SK-N-DZ (cell line): Measurements from ENCODE around the gene DISC1.

Experiments
- DNase-seq: peaks from one replicate; pipeline ENCODE4 v3.0.0-alpha.2; 2015; ENCODE audit warnings: low spot score

The DISC1 gene

GRCh38 chr1:232038706-232039677 is 412.4 kb downstream of the DISC1 start:
- DNase-seq, result no peak

- no peak for DNase-seq
Observed at GRCh38 chr1:232040260-232040659, 413.7 kb downstream of the DISC1 start.

- no peak for DNase-seq
Observed at GRCh38 chr1:232044728-232045127, 418.1 kb downstream of the DISC1 start.

DNA sequence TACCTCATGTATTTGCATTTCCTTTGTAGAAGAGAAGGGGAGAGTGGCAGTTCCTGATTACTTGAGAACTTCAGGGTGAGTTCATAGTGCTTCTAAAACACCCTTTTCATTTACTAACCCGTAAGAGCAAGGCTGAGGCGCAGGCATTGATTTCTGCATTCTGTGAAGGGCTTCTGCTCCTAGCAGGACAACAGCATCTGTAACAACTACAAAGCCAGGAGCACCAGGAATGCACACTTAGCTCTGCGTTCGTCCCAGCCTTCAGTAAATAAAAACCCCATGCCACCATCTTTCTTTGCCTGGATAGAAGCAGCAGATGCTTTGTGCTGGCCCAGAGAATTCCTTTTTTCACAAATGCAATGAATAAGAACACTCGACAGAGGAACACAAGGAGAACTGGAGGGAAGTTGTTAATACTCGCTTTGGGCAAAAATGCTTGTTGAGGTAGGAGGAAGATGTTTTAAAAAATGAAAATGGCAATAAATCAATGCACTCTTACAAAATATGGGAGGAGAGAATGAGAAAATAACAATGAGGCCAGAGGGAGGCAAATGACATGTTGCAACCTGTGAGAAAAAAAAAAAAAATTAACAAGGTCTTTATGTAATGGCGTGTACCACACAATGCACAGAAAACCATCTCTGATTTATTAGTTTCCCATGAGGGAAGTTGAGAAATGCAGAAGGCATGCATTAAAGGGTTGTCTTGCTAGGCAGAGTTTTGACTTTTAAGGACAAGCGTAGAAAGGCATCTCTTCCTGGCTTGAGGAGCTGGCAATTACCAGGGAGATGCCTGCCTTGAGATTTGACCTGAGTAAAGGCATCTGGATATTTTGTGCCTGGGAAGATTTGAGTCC is 418.8 kb downstream of the DISC1 start:
- no peak for DNase-seq

DNA sequence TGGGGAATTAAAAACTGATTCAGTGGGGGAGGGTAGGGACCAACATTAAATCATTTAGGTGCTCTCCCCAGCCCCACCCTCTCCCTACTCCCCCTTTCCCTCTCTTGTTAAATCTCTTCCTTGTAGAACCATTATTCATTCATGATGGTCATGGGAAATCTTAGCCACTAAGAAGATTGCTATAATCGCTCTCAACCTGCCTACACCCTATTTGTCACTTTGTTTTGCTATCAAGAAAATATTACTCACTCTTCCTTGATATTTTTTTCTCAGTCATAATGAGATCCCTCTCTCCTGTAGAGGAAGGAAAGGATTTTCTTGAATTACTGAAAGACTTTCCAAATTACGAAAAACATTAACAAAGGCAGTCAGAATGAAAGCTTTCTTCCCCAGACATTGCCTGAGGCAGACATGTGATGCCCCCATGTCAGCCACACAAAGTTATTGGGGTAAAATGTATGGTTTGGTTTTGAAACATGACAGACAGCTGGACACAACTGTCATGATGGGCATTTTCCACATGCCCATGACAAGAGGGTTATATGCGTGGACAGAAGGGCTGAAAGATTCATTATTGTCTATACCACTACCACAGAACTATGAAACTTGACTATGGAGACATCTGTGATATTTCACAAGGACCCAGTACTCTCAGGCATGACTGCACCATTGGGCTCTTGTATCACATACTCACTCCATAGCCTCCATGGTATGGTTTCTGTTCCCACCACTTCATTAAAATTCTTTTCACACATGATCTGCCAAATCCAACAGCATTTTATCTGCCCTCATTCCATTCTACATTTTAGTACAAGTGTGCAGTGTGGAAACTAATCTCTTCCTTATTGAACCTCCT is 420.1 kb downstream of the DISC1 start:
- DNase-seq, result no peak

DNA sequence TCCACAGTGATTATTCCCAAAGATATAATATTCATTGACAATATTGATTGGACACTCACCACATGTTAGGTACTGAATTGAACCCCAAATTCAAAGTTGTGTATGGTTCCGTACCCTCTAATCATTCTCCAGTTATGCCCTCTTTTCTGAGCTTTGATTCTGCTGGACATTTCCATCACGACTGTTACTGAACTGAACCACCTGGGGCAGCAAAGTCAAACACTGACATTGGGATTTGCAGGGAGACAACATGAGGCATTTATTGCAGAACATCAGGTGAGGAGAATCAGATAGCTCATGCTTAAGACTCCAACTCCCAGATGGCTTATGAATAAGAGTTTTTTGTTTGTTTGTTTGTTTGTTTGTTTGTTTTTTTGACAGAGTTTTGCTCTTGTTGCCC is 420.9 kb downstream of the DISC1 start:
- no peak for DNase-seq

DNA sequence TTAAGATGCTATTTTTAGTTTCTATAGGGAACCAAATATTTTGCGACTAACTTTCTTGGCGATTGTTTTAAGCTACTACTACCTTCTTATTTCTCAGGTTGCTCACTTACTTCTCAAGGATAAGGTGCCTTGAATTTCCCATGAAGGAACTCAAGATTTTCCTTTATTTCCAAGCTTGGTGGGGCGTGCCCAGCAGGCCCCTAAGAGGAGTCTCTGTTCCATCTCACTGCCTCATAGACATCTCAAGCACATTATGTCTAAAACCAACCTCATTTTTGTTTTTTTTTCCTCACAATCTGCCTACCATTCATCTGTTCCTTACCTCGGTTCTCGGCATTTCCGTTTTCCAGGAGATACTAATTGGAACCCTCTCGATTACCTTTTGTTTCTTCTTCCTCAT is 421.9 kb downstream of the DISC1 start:
- DNase-seq, result no peak

- DNase-seq, result no peak
Observed at GRCh38 chr1:232049335-232049734, 422.7 kb downstream of the DISC1 start.

- no peak for DNase-seq
Observed at GRCh38 chr1:232057217-232057895, 430.8 kb downstream of the DISC1 start.

DNA sequence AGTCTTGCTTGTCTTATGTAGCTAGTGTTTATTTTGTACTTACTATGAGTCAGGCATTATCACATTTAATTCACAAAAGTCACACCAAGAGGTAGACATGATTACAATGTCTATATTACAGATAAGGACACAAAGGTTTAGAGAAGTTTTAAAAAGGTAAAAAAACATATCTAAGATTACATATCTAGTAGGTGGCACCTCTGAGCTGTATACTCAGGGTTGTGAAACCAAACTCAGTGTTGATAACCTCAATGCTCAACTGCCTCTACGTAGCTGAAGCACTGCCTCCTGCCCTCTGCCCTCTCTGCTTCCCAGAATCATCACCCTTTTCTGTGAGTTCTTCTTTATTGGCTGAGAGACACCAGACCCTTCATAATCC is 431.3 kb downstream of the DISC1 start:
- no peak for DNase-seq

DNA sequence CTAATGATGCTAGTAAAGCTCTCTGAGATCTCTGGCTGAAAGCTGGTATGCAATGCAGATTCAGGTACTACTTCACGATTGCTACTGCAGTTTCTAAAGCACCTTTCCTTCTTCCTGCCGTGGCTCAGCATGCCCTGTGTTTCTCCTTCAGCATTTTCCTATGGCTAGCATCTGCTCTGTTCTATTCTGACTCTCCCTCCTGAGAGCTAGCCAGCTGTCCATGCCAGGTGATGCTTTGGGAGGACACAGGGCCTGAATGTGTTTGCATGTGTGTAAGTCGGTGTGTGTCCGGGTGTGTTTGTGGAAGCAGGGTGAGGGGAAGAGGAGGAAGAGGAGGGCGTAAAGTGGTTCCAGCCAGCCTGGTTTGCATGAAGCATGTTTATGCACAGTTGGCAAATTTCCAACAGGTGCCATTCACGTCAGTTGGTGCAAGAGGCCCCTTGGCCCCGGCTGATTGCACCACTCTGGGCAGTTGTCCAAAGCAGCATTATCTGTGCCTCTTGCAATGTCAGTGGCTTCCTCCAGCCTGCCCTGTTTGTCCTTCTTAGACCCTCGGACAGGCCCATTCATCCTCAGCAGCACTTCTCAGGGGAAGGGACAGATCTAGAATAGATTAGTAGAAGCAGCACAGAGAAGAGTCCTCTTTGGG is 433.3 kb downstream of the DISC1 start:
- no peak for DNase-seq

DNA sequence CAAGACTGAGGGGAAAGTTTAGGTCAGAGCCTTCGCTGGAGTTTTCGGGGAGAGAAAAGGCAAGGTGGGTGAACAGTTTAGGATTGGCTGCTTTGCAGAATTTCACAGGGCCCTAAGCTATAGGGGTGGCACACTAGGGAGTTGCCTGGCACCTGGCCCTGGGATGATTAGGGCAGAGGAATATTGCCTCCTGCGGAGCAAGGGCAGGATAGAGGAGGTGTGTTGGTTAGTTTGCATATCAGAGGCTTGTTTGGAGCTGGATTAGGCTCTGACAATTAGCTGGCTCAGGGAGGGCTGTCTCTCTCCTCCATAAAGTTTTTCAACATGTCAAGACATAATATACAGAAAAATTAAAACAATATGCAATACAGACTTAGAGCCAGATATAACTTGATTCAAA is 436.4 kb downstream of the DISC1 start:
- no peak for DNase-seq

GRCh38 chr1:232066521-232066920 is 439.9 kb downstream of the DISC1 start:
- DNase-seq, result no peak

- DNase-seq, result no peak
Observed at GRCh38 chr1:232074265-232074664, 447.7 kb downstream of the DISC1 start.

- DNase-seq, result no peak
Observed at GRCh38 chr1:232077809-232078208, 451.2 kb downstream of the DISC1 start.

DNA sequence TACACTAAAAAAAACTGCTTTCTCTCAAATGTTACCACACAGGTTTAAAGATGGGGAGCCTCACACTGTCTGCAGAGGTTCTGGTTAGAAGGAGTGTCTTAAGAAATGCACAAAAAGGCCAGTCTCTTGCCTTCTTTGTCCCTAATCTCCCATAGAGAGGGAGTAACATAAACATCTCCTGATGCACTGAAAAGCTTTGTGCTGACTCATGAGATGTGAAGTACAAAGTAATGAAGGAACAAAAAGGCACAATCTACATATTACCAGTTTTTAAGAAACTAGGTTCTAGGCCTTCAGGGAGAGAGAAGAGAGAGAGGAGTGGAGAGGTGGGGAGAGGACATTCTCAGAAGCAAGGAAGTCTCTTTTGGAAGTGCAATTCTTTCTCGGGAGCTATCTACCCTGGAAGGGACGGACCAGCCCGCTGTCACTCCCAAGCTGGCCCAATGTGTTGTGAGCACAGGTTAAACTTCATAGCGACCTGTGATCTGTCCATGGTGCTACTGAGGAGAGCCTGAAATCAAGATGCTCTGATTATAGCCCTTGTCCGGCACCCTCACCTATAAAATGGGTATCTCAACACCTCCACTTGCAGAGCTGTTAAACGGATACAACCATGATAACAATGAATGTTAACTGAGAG is 458.1 kb downstream of the DISC1 start:
- DNase-seq, result no peak

- DNase-seq, result no peak
Observed at GRCh38 chr1:232090816-232091215, 464.2 kb downstream of the DISC1 start.
